Measurements from ENCODE around the gene SATB2. TPM values are rescaled to one million over a fixed set of nuclear protein-coding genes. Genes with fewer than 3 reads are reported as not detected.

Gene SATB2
- total RNA-seq, 1 experiment from 2014 or later, result 16.5 TPM

DNA sequence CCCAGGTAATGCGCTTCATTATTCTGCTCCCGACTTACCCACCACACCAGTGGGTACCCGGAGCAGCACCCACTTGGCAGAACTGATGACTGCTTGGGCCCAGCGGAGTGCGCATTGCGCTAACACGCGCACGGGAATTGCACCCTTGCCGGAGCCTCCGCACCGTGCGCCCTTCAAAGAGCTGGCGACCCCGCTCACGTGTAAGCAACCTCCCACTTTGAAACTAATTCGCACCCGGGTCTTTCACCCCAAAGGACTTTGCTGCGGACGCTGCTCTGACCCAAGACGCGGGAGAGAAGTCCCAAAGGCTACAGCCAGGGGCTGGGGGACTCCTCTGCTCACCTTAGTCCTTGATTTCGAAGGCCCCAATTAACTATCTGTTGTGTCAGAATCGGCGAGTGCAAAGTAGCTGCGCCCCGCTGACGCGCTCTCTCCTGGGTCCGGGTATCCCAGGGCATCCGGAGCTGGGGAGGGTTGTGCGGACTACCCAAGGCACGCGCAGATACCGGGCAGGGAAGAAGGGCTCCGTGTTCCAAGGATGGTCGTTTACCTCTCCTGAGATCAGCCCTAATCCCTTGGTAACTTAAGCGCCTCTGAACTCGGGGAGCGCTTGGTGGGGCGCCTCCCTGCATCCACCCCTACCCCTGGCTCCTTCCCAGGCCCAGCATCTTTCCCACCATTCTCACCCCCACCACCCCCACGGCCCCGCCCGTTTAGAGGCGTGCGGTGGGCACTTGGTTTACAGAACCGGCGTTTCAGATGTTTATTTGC is 13.1 kb upstream of the SATB2 start:
- no peaks in the 10 kb centered on the region for H3K36me3 Mint-ChIP-seq (ENCODE audit: insufficient read depth, unreplicated experiment)
- intact Hi-C loops (cut with micrococcal nuclease), result no loop called here
- ChIA-PET CTCF (interaction anchor here (0.6 to 3.0 kb wide), 9 partner anchors 10 to 1156 kb away, joined by 3 to 20 read pairs (median 4); no protein-coding TSS in a partner anchor), POLR2A (interaction anchor here (0.5 kb wide), 1 partner anchor 496 kb away, joined by 3 read pairs; no protein-coding TSS in a partner anchor)
- no peaks in the 10 kb centered on the region for H3K4me1 Mint-ChIP-seq (ENCODE audit: insufficient read depth, unreplicated experiment)
- BruUV-seq (replicated peaks), result no TSS peak
- TF ChIP-seq, protein P1, sequence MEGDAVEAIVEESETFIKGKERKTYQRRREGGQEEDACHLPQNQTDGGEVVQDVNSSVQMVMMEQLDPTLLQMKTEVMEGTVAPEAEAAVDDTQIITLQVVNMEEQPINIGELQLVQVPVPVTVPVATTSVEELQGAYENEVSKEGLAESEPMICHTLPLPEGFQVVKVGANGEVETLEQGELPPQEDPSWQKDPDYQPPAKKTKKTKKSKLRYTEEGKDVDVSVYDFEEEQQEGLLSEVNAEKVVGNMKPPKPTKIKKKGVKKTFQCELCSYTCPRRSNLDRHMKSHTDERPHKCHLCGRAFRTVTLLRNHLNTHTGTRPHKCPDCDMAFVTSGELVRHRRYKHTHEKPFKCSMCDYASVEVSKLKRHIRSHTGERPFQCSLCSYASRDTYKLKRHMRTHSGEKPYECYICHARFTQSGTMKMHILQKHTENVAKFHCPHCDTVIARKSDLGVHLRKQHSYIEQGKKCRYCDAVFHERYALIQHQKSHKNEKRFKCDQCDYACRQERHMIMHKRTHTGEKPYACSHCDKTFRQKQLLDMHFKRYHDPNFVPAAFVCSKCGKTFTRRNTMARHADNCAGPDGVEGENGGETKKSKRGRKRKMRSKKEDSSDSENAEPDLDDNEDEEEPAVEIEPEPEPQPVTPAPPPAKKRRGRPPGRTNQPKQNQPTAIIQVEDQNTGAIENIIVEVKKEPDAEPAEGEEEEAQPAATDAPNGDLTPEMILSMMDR (IDR thresholded peaks at IDR 0.05; ENCODE audit: unreplicated experiment), result no peak
- H3K27ac Mint-ChIP-seq (ENCODE audit: low read depth, unreplicated experiment), result no peak overlapping the region
- no peak overlapping the region for H3K4me3 Mint-ChIP-seq (ENCODE audit: unreplicated experiment)
- no peaks in the 10 kb centered on the region for H3K9me3 Mint-ChIP-seq (ENCODE audit: unreplicated experiment)
- peaks cover 72% of the 10 kb centered on the region for H3K27me3 Mint-ChIP-seq (ENCODE audit: insufficient read depth, unreplicated experiment)
- DNase-seq (ENCODE audit: unreplicated experiment), result no peak

DNA sequence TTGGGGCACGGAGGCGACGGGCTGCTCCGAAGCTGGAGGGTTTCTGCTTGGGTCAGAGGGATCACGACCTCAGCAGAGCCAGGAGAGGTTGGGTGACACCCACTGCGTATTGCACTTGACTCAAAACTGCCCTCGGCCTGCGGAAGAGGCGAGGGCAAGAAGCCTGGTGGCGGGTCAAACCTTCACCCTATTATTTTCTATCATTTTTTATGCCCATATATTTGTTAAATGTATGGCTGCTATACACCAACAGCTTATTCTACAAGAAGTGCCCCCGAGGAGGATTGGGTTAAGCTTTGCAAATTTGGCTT is 12.6 kb upstream of the SATB2 start:
- intact Hi-C loops (cut with micrococcal nuclease), result no loop called here
- no peak for DNase-seq (ENCODE audit: unreplicated experiment)
- Mint-ChIP-seq H3K9me3 (ENCODE audit: unreplicated experiment) (no peaks in the 10 kb centered on the region), H3K27ac (ENCODE audit: low read depth, unreplicated experiment) (no peak overlapping the region), H3K27me3 (ENCODE audit: insufficient read depth, unreplicated experiment) (peaks cover 72% of the 10 kb centered on the region), H3K4me3 (ENCODE audit: unreplicated experiment) (no peak overlapping the region), H3K4me1 (ENCODE audit: insufficient read depth, unreplicated experiment) (no peaks in the 10 kb centered on the region), H3K36me3 (ENCODE audit: insufficient read depth, unreplicated experiment) (no peaks in the 10 kb centered on the region)
- POLR2A ChIA-PET, result interaction anchor here (0.5 kb wide), 1 partner anchor 495 kb away, joined by 3 read pairs; no protein-coding TSS in a partner anchor
- CTCF ChIA-PET, result interaction anchor here (0.7 to 3.0 kb wide), 6 partner anchors 15 to 1156 kb away, joined by 3 to 20 read pairs (median 5); no protein-coding TSS in a partner anchor
- TF ChIP-seq, protein P1 (IDR thresholded peaks at IDR 0.05; ENCODE audit: unreplicated experiment), result no peak
- no TSS peak for BruUV-seq (replicated peaks)

DNA sequence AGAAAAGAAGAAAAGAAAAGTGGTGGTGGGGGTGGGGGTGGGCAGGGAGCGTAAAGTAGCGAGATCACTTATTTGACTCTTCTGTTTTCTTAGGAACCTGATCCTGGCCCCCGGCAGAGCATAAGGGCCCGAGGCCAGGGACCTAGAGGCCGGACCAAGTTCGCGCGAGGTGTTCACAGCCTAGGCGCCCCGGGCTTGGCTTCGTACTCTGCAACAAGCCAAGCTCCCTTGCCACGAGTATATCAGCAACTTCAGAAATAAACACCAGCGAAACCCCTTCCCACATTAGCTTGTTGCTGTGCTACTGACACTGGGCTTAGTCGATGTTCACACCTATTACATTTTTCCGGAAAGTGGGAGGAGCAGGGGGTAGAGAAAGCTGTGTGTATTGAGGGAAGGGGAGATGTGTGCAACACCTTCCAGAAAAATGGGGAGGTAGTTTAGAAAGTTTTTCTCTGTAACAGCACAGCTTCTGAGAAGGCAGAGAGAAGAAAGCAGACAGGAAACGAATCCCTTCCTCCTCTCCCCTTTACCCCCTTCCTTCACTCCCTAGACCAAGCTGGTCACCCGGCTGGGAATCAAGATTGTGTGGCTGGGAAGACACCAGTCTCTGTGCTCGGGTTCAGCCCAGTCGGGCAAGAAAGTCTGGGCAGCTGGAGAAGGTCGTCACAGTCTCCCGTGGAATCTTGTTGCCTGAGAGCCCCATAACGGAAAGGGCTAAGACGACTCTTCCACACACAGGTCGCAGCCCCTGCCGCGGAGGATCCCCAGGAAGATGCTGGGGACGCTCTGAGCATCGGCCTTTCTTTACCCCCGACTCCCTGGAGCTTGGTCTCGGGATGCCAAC is 12.0 kb upstream of the SATB2 start:
- peaks cover 72% of the 10 kb centered on the region for H3K27me3 Mint-ChIP-seq (ENCODE audit: insufficient read depth, unreplicated experiment)
- no peaks in the 10 kb centered on the region for H3K4me1 Mint-ChIP-seq (ENCODE audit: insufficient read depth, unreplicated experiment)
- TF ChIP-seq, protein P1 (IDR thresholded peaks at IDR 0.05; ENCODE audit: unreplicated experiment), result no peak
- no TSS peak for BruUV-seq (replicated peaks)
- no peak overlapping the region for H3K27ac Mint-ChIP-seq (ENCODE audit: low read depth, unreplicated experiment)
- no peak overlapping the region for H3K4me3 Mint-ChIP-seq (ENCODE audit: unreplicated experiment)
- intact Hi-C loops (cut with micrococcal nuclease), result no loop called here
- DNase-seq (ENCODE audit: unreplicated experiment), result no peak
- ChIA-PET POLR2A (interaction anchor here (0.5 kb wide), 1 partner anchor 494 kb away, joined by 3 read pairs; no protein-coding TSS in a partner anchor), CTCF (interaction anchor here (0.6 to 3.0 kb wide), 5 partner anchors 16 to 1155 kb away, joined by 3 to 20 read pairs (median 5); no protein-coding TSS in a partner anchor)
- H3K36me3 Mint-ChIP-seq (ENCODE audit: insufficient read depth, unreplicated experiment), result no peaks in the 10 kb centered on the region
- no peaks in the 10 kb centered on the region for H3K9me3 Mint-ChIP-seq (ENCODE audit: unreplicated experiment)

All from MCF 10A (cell line).